Stimulated activated CD4-positive, alpha-beta T cell treated with anti-CD3 and anti-CD28 coated beads, Interleukin-4, amount 100 ng/mL, for 24 hours (primary cell): ENCODE results near the gene PCP4.

ENCODE experiments used
- DNase-seq: peaks from one replicate; pipeline ENCODE4 v3.0.0-alpha.2; 2020

Gene PCP4

DNA sequence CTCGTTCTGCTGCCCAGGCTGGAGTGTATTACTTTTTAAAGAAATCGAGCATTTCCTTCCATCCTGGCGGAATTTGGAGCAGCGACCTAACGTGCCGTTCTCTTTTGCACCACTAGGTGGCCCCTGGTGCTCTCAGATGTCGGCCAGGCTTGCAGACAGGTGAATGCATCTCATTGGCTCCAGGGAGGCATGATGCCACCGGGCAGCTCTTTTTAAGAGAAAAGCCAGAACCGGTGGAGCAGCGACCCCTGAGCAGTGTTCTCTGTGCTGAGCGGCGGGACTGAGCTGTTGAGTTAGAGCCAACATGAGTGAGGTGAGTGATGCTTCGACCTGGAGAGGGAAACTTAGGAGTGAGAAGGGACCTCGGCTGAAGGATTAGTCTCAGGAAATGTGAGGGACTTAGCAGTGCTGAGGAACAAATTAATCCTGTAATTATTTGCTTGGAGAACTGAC, at the start of gene PCP4:
Gene PCP4 (plus strand): TSS at position 241 of the 453 bp plus-strand sequence. CDS start 64 bp downstream, at position 305.
- DNase-seq = peak; percentile 8

DNA sequence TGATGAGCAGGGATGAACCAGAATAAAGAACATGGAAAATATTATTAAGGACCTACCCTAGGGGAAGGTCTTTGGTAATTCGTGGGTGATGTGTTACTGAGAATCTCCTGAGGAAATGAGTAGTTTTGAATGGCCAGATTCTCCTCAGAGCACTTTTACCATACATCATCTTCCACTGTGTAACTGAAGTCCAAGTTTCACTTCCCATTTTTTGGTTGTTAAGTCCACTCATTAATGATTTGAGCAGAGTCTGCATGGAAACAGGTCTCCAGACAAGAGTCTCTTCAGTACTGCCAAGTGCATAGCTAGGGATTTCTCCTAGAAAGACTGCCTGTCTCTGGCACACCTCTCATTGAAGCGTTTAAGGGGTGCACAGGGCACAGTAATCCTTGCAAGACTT, 48.7 kb upstream of the PCP4 start:
- DNase-seq = no peak

DNA sequence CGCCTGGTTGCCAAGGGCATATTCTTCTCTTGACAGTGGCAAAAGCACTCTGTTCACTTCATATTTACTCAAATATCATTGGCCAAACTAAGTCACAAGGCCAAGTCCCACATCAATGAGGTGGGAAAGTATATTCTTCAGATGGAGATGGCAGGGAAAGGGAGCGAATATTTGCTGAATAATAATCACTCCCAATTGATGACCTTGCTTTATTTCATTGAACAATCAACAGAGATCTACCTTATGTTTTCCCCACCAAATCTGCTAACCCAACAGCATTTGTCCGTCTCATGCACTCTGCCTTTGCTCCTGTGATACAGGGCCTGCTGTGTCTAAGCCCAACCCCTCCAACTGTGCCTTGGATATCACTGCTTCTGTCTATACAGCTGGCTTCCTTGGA, 45.2 kb upstream of the PCP4 start:
- no peak for DNase-seq

DNA sequence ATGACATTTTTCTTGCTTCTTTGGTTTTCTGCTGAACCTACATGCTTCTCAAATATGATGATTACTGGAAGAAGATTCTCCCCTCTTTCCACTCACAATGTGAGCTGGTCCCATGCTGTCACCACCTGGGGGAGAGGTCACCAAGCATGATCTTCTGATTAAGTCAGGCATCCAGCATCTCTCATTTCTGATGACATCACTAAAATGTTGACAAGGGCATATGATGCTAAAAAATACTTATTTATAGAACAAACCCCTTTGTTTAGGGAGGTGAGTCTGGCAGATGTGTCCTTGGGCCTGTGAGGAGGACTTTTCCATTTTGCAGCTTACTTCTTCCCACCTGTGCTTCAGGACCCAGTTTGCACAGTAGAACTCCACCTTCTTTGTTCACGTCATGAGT, 42.0 kb upstream of the PCP4 start:
- no peak for DNase-seq

DNA sequence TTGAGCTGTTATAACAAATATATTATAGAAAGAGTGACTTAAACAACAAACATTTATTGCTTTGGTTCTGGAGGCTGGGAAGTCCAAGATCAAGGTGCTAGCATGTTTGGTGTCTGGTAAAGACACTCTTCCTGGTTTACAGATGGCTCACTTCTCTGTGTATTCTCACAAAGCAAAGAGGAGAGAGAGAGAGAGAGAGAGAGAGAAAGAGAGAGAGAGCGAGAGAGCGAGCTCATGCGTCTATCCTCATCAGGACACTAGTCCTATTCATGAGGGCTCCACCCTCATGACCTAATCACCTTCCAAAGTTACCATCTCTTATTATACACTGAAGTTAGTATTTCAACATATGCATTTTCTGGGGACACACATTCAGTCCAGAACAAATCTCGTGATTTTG, 32.7 kb upstream of the PCP4 start:
- no peak for DNase-seq

DNA sequence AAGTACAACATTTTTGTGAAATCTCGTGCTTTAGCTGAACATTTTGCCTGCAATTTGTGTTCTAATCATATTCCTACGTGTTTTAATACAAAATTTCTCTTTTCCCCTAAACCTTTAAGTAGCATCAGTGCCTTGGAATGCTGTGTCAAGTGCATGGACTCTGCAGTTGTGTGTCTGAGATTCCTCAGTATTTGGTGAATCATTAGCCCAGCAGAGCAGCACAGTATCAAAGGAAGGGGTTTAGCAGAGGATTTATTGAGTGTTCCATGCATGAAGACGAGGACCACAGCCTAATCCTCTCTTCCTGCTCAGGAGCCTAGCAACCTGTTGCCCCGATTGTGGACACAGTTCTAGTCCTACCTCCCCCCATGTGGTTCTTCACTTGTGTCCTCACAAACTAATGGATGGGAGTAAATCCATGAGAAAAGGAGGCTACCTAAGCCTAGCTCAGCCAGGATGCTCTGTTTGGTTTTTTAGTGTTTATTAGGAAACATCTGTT, 29.3 kb upstream of the PCP4 start:
- no peak for DNase-seq

DNA sequence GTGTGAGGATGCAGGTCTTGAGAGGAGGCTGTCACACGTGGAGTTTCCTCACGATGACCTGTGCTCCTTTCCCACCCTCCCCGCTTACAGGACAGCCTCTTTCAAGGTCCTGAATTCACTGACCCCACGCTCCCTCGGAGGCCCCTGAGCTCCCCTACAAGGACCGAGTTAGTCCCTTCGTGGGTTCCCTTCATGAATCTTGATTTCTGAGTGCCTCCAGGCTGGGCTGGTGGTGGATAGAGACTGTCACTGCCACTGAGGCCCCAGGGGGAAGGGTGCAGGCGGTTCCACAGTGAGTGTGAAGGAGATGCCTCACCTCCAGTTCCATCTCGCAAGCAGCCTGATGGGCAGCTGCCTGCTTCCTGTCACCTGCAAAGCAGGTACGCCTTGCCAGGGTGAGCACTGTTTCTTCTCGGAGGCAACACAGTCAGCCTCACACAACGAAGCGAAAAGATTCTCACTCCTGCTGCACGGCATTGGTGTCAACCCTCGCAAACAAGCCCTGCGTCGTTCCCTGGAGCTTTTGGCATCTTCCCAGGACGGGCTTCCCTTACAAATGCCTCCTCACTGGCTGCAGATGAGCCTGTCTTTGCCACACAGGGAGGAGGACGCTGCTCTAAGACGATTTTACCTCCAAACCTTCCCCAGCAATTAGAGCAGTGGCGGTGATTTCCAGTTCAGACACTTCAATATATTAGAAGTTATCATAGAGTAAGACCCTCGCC, 26.7 kb upstream of the PCP4 start:
- DNase-seq = no peak

DNA sequence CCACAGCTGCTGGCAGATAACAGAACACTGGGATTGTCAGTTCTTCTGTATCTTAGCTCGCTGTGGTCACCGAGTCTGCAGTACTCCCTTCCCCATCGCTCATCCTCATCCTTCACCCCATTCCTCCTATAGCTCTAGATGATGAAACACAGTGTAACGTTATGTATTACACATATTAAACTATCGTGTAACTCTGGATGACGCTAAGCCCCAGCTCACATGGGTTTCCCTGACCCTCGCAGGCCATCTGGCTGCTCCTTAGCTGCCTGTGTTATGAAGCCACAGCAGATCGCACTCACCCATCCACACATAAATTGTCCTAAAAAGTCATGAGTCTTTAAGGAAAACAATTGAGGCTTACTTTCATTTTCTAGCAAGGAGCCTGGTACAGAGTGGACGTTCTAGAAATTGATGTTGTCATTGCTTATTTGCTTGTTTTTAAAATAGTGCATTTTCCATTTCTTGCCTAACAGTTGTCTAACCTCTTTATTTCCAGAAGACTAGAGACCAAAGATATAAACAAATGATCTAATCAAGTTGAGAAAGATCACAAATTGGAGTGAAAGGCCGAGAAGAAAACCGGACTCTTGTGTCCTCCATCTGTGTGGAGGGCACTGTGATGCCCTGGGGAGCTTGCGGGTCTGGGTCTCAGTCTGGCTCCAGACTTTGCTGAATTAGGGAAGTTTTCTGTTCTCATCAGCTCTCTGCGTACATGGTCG, 24.3 kb upstream of the PCP4 start:
- no peak for DNase-seq

DNA sequence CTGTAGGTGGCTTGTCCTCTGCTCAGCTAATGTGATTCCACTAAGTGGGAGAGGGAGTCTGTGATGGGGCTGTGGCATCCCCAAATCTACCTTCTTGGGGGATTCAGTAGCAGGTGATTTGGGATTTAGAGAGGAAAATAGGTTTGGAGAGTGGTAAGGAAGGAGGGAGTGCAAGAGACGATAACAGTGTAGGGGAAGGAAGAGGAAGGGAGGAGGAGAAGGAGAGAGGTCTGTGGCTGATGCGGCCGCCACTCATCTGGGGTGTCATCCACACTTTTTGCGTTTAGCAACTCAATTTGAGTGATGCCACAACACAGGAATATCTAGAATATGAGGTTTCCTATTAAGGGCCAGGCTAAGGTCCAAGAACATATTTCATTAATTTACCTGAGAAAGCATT, 23.8 kb upstream of the PCP4 start:
- no peak for DNase-seq

DNA sequence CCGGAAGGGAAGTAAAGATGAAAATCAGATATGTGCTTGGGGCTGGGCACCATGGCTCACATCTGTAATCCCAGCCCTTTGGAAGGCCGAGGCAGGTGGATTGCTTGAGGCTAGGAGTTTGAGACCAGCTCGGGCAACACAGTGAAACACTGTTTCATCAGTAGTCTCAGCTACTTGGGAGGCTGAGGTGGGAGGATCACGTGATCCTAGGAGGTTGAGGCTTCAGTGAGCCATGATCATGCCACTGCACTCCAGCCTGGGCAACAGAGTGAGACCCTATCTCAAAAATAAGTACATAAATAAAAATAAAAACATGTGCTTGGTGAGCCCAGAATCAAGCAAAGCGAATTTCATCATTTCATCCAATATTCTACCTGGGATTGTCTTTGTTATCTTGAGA, 23.3 kb upstream of the PCP4 start:
- no peak for DNase-seq

DNA sequence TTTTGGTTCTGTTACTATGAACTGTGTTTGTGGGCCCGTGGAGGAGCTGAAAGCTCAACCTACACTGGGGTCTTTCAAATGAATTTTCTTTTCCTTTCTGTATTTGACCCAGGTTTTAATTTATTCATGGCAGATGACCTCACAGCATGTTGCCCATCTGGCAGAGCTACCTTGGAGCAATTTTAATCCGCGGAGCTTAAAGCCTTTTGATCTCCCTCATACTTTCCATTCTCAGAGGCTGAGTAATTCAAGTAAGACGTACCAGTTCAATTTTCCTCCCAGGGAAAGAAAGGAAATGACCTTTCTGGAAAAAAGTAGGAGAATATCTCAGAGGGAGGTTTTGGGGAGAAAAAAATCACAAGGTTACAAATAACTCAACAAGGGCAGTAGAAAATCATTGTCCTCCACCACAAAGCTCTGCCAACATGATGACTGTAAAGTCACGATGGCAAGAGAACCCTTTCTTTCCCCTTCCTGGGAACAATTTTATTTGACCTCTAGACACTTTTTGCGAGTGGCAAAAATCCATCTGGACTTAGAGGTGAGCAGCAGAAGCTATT, 21.6 kb upstream of the PCP4 start:
- DNase-seq = no peak

DNA sequence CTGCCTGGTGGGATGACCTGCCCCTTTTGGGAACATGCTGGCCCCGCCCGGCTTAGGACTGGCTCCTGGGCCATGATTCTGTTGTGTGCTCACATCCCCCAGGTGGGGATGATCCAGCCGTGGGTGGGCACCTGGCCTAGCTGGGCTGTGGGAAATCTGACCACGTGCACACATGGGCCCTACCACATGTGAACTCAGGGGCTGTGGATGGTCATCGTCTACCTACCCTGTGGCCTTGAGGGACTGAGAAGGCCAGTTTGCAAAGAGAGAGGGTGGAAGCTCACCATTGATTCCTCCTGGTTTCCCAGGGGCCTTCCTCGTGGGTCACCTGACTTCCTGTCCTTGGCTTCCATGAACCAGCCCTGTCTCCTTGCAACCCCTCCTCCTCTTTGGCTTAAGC, 19.4 kb upstream of the PCP4 start:
- no peak for DNase-seq

DNA sequence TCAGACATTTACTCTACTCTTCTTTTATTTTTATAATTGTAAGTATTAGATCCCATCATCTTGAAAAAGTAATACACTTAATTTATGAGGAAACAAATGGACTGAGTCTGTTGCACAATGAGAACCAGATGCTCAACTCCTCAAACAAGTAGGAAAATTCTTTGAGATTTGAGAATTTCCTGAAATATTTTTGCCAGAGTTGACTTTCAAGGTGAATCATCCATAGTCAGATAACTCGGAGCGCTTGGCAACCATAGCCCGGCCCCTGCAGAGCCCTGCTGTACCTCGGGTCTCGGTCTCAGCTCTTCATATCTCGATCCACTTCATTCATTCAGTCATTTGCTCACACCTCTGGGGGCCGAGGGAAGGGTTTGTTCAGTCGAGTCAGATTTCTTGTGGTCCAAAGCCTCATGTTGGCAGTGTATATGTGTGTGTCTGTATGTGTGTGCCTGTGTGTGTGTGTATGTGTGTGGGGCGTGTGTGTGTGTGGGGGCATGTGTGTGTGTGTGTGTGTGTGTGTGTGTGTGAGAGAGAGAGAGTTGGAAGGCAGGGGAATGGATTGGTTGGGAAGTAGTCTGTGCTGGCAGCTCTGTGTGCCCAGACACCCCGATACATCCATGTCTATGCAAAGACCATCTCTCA, 18.1 kb upstream of the PCP4 start:
- DNase-seq = no peak

DNA sequence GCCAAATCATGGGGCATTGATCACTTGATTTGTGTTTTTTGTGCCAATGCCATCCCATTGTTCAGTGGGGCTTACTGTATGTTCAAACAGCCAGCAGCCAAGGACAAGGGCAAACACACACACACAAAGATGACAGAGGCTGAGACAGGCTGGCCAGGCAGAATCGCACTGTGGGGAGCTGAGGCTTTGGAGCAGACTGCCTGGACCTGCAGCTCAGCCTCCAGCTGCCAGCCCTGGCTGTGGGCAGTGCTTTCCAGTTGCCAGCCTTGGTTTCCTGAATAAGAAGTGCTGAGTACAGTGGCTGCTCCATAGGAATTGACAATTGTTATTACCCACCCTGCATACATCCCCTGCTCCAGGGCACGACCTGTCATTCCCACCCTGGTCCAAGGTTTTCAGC, 16.9 kb upstream of the PCP4 start:
- DNase-seq = no peak

DNA sequence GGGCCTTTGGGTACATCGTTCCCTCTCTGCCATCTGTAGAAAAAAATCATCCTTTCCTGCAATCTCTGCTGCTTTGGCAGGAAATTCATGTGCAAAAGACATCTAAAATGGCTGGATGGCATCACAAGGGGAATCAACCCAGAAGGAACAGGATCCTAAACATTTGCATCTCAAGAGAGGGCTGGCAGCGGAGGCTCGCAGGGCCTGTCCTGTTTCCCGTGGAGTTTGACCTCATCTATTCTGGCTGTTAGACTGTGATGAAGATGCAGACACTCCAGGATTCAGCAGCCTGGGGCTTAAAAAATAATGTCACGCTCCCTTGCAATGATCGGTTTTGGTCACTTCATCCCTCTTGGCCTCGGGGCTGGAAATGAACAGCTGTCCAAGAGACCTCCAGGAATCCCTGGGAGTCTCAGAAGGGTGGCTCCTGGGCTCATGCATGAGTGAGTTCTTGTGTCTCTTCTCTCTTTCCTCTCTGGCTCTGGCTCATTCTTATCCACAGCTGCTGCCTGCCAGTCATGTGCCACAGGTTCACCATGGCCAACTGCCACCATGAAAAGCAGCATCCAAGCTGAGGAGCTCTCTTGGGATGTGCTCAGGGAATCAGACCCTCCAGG, 16.1 kb upstream of the PCP4 start:
- DNase-seq = no peak

DNA sequence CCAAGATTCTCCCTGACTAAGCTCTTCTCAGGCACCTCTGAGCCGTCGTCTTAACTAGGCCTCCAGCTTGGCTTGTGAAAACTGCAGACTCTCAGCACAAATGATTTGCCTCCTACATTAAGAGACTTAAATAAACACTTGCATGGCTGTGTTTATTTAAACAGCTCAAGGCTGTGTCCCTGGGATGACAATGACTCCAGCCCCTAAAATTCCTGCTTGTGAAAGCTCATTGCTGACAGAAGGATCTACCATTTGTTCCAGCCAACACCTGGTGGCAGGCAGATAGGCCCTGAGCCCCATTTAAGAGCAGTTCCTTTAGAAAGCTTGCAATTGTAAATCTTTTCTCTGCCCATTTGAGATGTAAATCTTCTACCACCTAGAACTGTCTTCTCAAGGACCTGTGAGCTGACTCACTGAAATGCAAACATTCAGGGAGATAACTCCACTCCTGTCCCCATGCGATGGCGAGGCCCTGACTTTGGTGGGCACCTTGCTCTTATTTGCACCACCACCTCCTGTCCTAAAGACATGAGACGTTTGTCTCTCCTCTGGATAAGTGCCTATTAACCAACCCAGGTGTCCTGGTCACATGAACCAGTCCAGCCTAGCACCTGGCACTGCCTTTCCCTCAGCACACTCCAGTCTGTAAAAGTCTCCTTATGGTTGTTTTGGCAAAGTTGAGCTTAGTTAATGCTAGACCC, 15.1 kb upstream of the PCP4 start:
- no peak for DNase-seq

DNA sequence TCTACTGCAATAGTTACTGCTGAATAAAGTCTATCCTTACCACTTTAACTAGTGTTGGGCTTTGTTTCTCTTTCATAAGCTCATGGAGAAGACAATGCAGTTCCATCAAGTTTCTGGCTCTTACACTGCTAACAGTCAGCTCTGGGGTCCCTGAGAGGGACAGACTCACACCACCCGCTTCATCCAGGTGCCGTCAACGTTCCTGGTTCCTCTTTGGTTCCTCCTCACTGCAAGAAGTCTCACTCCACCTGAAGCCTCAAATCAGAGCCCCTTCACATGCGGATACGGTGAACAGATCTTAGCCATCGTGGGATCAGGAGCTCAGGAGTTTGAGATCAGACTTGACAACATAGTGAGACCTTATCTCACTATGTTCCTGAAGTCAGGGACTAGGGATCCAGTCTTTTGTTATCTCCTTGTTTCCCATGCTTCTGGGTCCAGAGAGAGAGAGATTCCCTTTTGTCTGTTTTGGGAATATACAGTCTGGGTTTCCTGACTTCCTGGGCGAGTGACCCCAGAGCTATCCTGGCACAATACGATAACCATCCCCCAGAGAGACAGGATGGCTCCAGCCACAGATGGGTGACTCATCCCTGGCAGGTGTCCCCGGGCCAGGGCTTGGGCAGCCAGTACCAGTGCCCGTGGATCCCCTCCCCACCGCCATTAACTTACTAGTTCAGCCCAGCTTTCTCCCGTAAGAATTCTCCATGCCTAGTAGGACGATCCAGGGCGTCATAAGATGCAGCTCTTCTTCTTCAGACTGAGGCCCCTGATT, 14.3 kb upstream of the PCP4 start:
- no peak for DNase-seq

DNA sequence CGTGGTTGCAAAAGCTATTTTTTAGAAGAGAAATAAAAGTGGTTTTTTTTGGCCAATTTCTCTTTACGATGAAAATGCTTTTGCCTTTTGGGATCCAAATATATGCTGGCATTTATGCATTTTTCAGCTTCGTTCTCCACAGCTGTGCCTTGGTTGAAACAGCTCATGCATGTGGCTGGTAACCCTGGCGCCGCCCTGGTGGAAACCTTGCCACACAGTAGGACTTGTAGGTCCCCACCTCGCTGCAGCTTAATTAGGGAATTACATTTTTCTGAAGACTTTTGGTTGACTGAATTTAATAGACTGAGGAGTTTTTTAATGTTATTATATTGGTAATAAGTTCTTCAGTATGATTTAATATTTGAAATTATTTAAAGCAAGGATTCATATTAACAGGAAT, 12.7 kb upstream of the PCP4 start:
- DNase-seq = no peak

DNA sequence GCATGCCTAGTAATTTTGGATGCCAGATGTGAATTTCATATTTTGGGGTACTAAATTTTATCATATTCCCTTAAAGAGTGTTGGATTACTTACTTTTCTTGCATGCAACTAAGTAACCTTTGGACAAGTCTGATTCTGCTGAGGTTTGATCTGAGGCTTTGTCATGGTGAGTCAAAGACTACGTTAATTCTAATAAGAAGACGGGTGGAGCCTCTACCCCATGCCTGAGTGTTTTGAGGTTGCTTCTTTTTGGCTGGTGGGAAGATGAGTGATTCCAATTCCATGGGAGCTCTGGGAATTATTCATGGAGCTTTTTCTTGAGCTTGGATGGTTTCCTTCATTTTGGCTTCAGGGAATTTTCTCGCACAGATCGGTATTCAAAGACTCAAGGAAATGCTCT, 11.6 kb upstream of the PCP4 start:
- DNase-seq = no peak

DNA sequence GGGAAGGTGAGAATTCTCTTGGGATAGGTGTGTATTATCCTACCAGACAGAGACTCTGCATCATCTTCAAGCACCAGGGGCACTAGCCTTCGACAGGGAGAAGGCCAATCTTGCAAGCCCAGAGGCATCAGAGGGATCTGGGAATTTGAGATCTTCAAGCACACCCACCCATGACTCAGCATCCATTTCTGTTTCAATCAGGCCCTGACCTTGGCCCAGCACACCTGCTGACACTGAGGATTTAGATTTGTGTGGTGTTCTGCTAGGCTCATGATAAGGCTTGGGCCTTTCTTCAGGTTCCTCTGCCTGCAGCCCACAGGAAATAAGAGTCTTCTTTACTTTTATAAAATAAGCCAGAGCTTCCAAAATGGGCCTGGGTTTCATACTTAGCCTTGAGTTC, 6.6 kb upstream of the PCP4 start:
- no peak for DNase-seq

DNA sequence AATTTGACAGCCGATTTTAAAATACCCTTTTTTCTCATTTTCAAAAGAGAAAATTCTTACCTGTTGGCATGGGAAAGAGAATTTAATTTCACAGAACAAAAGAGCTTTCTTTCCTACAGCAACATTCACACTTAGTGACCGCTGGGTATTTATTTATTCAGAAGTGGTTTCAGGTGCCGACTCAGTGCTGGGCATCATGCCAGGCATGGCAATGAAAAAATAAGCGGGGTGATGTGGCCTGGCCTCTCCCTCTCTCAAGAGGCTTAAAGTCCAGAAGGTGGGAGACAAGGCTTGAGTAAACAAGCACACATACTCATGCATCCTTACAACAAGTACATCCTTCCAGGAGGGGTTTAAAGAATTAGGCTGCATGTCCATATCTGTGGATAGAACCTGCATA, 4.1 kb upstream of the PCP4 start:
- DNase-seq = no peak

DNA sequence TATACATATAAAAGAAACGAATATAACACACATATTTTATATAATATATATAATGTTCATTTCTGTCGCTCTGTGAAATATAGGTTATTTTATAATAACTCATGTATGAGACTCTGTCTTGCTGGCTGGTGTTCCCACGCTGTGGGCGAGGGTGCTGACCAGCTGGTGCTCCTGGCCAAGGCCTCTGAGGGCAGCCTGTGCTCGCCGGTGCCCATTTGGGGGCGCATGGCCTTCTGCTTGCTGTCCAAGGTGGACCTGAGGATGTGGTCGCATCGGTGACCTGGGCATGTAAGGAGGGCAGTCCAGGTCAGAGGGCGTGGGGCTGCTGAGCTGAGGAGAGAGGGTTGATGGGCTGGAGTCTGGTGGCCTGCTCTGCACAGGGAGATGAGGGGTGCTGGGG, 1.1 kb upstream of the PCP4 start:
- no peak for DNase-seq
